HCT116 (cell line): ENCODE measurements around the gene SARNP. TPM values are rescaled to one million over a fixed set of nuclear protein-coding genes. Genes with fewer than 3 reads are reported as not detected.

Experiments used
- ATAC-seq: fragments of 200-7000 bp; cut with Tn5 transposase; 2 replicates; pipeline ENCODE4 v1.9.1; 2020; ENCODE audit warnings: mild to moderate bottlenecking, moderate library complexity
- BruUV-seq: library from RNA; stranded (reverse); fragments of 400-500 nt; replicated peaks from 2 replicates; lab custom pipeline; 2021; lab: Mats Ljungman, UMichigan
- CTCF ChIA-PET: fragments of 300-600 bp; sonication (Branson Sonifier 250); formaldehyde crosslinking; loops from one replicate; lab custom pipeline; 2021; ENCODE audit warnings: antibody characterized with exemption; lab: Charles Lee
- POLR2A ChIA-PET: fragments of 300-600, 350-600 bp; sonication (Branson Sonifier 250); formaldehyde crosslinking; loops from one replicate; lab custom pipeline; 2021; ENCODE audit warnings: antibody characterized with exemption; lab: Charles Lee
- RAD21 ChIA-PET, 2 experiments: fragments of 300-600 bp; sonication (Branson Sonifier 250); formaldehyde crosslinking; loops; one replicate each; lab custom pipeline; 2023; ENCODE audit warnings: low total read pairs in 2 of 2; ENCODE audit not compliant: uncharacterized antibody in 2 of 2, unreplicated experiment in 2 of 2, low non-redundant PET in 1 of 2; lab: Charles Lee
- DNase-seq: peaks from one replicate; pipeline ENCODE4 v3.0.0-alpha.2; 2010; ENCODE audit warnings: low read depth, low spot score
- H2AFZ ChIP-seq: fragments of 200-600 bp; shearing (Covaris generic), sonication (generic); 2 replicates; pipeline ENCODE4 v1.6.1; 2017; ENCODE audit warnings: low read depth, mixed run types, mixed read lengths, antibody characterized with exemption, low read length; ENCODE audit not compliant: poor library complexity, severe bottlenecking
- H3K27ac ChIP-seq: 2 replicates; pipeline ENCODE4 v1.5.1; 2012; ENCODE audit warnings: low read depth, low read length
- H3K27me3 ChIP-seq: fragments of 200-600 bp; sonication (generic); 2 replicates; pipeline ENCODE4 v1.6.1; 2016; ENCODE audit warnings: mixed run types, low read length, mixed read lengths; ENCODE audit not compliant: insufficient read depth
- H3K36me3 ChIP-seq, 2 experiments: fragments of 200-500 bp in 1 of 2; fragments of 200-600 bp in 1 of 2; sonication (Bioruptor generic) in 1 of 2; sonication (generic) in 1 of 2; 2 replicates each; pipeline versions ENCODE4 v1.5.1 to v1.6.1; 2014 to 2016; ENCODE audit warnings: low read length in 2 of 2, inconsistent platforms in 1 of 2, mixed read lengths in 1 of 2, mixed run types in 1 of 2; ENCODE audit not compliant: insufficient read depth in 2 of 2, control insufficient read depth in 1 of 2
- H3K4me1 ChIP-seq, 2 experiments: fragments of 200-600 bp in 1 of 2; sonication (generic) in 1 of 2; 2 replicates each; pipeline versions ENCODE4 v1.5.1 to v1.6.1; 2012 to 2017; ENCODE audit warnings: low read length in 2 of 2, inconsistent platforms in 1 of 2, mild to moderate bottlenecking in 1 of 2, mixed read lengths in 1 of 2, mixed run types in 1 of 2, moderate library complexity in 1 of 2; ENCODE audit not compliant: insufficient read depth in 2 of 2, control insufficient read depth in 1 of 2
- H3K4me2 ChIP-seq: fragments of 200-600 bp; sonication (generic); 2 replicates; pipeline ENCODE4 v1.6.1; 2017; ENCODE audit warnings: mixed run types, low read length, mixed read lengths
- H3K4me3 ChIP-seq, 2 experiments: fragments of 200-600 bp in 1 of 2; sonication (generic) in 1 of 2; replicated peaks in 1 of 2; 2 replicates each; pipeline ENCODE4 v1.5.1; 2011 to 2016; ENCODE audit warnings: low read length in 2 of 2, control low read depth in 1 of 2, low read depth in 1 of 2, mild to moderate bottlenecking in 1 of 2, mixed read lengths in 1 of 2, mixed run types in 1 of 2
- H3K79me2 ChIP-seq: fragments of 200-600 bp; sonication (generic); 2 replicates; pipeline ENCODE4 v1.6.1; 2017; ENCODE audit warnings: mild to moderate bottlenecking, mixed run types, low read length, moderate library complexity, mixed read lengths; ENCODE audit not compliant: insufficient read depth
- H3K9ac ChIP-seq: fragments of 200-600 bp; sonication (generic); 2 replicates; pipeline ENCODE4 v1.6.1; 2016; ENCODE audit warnings: low read length, mixed read lengths
- H3K9me2 ChIP-seq: fragments of 200-600 bp; sonication (generic), shearing (Covaris generic); 2 replicates; pipeline ENCODE4 v1.6.1; 2017; ENCODE audit warnings: mixed run types, mild to moderate bottlenecking, moderate library complexity; ENCODE audit not compliant: insufficient read depth
- H3K9me3 ChIP-seq, 2 experiments: fragments of 200-500 bp in 1 of 2; fragments of 200-600 bp in 1 of 2; sonication (Bioruptor generic) in 1 of 2; sonication (generic) in 1 of 2; 2 replicates each; pipeline ENCODE4 v1.6.1; 2014 to 2017; ENCODE audit warnings: low read length in 2 of 2, mixed read lengths in 2 of 2, inconsistent platforms in 1 of 2, low read depth in 1 of 2, mild to moderate bottlenecking in 1 of 2, mixed run types in 1 of 2, moderate library complexity in 1 of 2; ENCODE audit not compliant: control insufficient read depth in 1 of 2, insufficient read depth in 1 of 2
- H4K20me1 ChIP-seq: fragments of 200-600 bp; sonication (generic), shearing (Covaris generic); 2 replicates; pipeline ENCODE4 v1.6.1; 2017; ENCODE audit warnings: mixed run types, mild to moderate bottlenecking, moderate library complexity; ENCODE audit not compliant: insufficient read depth
- CBX3 ChIP-seq: IDR thresholded peaks from 2 replicates; pipeline ENCODE4 v1.6.1; 2012; ENCODE audit warnings: low read depth
- CEBPB ChIP-seq: IDR thresholded peaks from 2 replicates; pipeline ENCODE4 v1.6.1; 2012; ENCODE audit warnings: low read depth
- EGR1 ChIP-seq: IDR thresholded peaks from 2 replicates; pipeline ENCODE4 v1.6.1; 2012; ENCODE audit warnings: low read depth
- EZH2 ChIP-seq: fragments of 200-600 bp; sonication (generic); IDR thresholded peaks from 2 replicates; pipeline ENCODE4 v1.6.1; 2017; ENCODE audit warnings: antibody characterized with exemption, mixed run types
- EZH2phosphoT487 ChIP-seq: fragments of 200-600 bp; IDR thresholded peaks from 2 replicates; pipeline ENCODE4 v1.6.1; 2018; ENCODE audit warnings: antibody characterized with exemption, borderline replicate concordance
- FOSL1 ChIP-seq: IDR thresholded peaks from 2 replicates; pipeline ENCODE4 v1.6.1; 2012; ENCODE audit warnings: low read depth
- JUND ChIP-seq: IDR thresholded peaks from 2 replicates; pipeline ENCODE4 v1.6.1; 2012
- POLR2A ChIP-seq: IDR thresholded peaks from 2 replicates; pipeline ENCODE4 v1.7.0; 2011; ENCODE audit warnings: borderline replicate concordance; ENCODE audit not compliant: insufficient read depth, insufficient read length; ENCODE audit errors: extremely low read depth
- POLR2AphosphoS5 ChIP-seq: IDR thresholded peaks from 2 replicates; pipeline ENCODE4 v1.6.1; 2011; ENCODE audit warnings: mild to moderate bottlenecking, low read depth, low read length, moderate library complexity
- RAD21 ChIP-seq: IDR thresholded peaks from 2 replicates; pipeline ENCODE4 v1.6.1; 2012; ENCODE audit warnings: low read depth, mild to moderate bottlenecking
- SIN3A ChIP-seq: IDR thresholded peaks from 2 replicates; pipeline ENCODE4 v1.6.1; 2012; ENCODE audit warnings: low read depth
- TCF7L2 ChIP-seq: IDR thresholded peaks from 2 replicates; pipeline ENCODE4 v1.7.0; 2011; ENCODE audit warnings: borderline replicate concordance, inconsistent platforms; ENCODE audit not compliant: insufficient read depth, insufficient read length; ENCODE audit errors: extremely low read depth
- YY1 ChIP-seq: IDR thresholded peaks from 2 replicates; pipeline ENCODE4 v1.6.1; 2011; ENCODE audit warnings: low read length, low read depth, moderate library complexity, mild to moderate bottlenecking; ENCODE audit not compliant: insufficient replicate concordance; ENCODE audit errors: extremely low read depth
- ZNF274 ChIP-seq: fragments of 200-500 bp; sonication (Bioruptor generic); IDR thresholded peaks from 2 replicates; pipeline ENCODE4 v1.6.1; 2014; ENCODE audit warnings: mild to moderate bottlenecking, low read depth, low read length, inconsistent platforms
- intact Hi-C: fragments of 100-400 bp; cut with micrococcal nuclease; formaldehyde crosslinking; loops from 2 replicates; pipeline ENCODE4 v1.10.0; 2022
- total RNA-seq: library from RNA; stranded (reverse); gene quantifications from one replicate; pipeline ENCODE4 v1.2.1, GENCODE V29; 2021; ENCODE audit not compliant: unreplicated experiment
- TF ChIP-seq, protein P1 (sequence below): IDR thresholded peaks from 2 replicates; pipeline ENCODE4 v1.6.1; 2011; ENCODE audit warnings: mild to moderate bottlenecking, low read length, moderate library complexity; ENCODE audit not compliant: insufficient replicate concordance; ENCODE audit errors: extremely low read depth
- TF ChIP-seq, protein P2 (sequence below): IDR thresholded peaks from 2 replicates; pipeline ENCODE4 v1.6.1; 2012
- TF ChIP-seq, protein P3 (sequence below): IDR thresholded peaks from 2 replicates; pipeline ENCODE4 v1.6.1; 2012; ENCODE audit warnings: low read depth
- TF ChIP-seq, protein P4 (sequence below): IDR thresholded peaks from 2 replicates; pipeline ENCODE4 v1.6.1; 2012

SARNP gene
- total RNA-seq, 1 experiment from 2014 or later, result 82.4 TPM

DNA sequence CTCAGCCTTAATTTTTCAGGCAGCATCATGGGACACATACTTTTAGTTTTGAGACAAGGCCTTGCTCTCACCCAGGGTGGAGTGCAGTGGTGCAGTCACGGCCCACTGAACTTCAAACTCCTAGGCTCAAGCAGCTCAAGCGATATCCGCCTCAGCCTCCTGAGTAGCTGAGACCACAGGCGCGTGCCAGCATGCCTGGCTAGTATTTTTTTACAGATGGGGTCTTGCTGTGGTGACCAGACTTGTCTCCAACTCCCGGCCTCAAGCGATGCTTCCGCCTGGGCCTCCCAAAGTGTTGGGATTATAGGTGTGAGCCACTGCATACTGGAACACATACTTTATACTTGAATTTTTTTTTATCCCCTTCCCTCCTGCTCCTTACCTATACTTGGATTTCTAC lies 94.6 kb downstream of the SARNP start:
- H3K27ac ChIP-seq, result no peak overlapping the region
- H3K9ac ChIP-seq, result no peak overlapping the region
- CTCF ChIA-PET, result interaction anchor here (1.1 to 2.0 kb wide), 3 partner anchors 14 to 17 kb away, joined by 3 to 12 read pairs (median 4); no protein-coding TSS in a partner anchor
- TF ChIP-seq CBX3, result no peak
- no peak for TF ChIP-seq RAD21
- TF ChIP-seq FOSL1, result no peak
- no peak for TF ChIP-seq CEBPB
- no peak for TF ChIP-seq TCF7L2
- TF ChIP-seq, protein P1, sequence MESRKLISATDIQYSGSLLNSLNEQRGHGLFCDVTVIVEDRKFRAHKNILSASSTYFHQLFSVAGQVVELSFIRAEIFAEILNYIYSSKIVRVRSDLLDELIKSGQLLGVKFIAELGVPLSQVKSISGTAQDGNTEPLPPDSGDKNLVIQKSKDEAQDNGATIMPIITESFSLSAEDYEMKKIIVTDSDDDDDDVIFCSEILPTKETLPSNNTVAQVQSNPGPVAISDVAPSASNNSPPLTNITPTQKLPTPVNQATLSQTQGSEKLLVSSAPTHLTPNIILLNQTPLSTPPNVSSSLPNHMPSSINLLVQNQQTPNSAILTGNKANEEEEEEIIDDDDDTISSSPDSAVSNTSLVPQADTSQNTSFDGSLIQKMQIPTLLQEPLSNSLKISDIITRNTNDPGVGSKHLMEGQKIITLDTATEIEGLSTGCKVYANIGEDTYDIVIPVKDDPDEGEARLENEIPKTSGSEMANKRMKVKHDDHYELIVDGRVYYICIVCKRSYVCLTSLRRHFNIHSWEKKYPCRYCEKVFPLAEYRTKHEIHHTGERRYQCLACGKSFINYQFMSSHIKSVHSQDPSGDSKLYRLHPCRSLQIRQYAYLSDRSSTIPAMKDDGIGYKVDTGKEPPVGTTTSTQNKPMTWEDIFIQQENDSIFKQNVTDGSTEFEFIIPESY, result no peak
- no peak for TF ChIP-seq POLR2AphosphoS5
- no peak for TF ChIP-seq SIN3A
- no peak for TF ChIP-seq EGR1
- TF ChIP-seq, protein P2, sequence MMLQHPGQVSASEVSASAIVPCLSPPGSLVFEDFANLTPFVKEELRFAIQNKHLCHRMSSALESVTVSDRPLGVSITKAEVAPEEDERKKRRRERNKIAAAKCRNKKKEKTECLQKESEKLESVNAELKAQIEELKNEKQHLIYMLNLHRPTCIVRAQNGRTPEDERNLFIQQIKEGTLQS, result no peak
- TF ChIP-seq, protein P3, sequence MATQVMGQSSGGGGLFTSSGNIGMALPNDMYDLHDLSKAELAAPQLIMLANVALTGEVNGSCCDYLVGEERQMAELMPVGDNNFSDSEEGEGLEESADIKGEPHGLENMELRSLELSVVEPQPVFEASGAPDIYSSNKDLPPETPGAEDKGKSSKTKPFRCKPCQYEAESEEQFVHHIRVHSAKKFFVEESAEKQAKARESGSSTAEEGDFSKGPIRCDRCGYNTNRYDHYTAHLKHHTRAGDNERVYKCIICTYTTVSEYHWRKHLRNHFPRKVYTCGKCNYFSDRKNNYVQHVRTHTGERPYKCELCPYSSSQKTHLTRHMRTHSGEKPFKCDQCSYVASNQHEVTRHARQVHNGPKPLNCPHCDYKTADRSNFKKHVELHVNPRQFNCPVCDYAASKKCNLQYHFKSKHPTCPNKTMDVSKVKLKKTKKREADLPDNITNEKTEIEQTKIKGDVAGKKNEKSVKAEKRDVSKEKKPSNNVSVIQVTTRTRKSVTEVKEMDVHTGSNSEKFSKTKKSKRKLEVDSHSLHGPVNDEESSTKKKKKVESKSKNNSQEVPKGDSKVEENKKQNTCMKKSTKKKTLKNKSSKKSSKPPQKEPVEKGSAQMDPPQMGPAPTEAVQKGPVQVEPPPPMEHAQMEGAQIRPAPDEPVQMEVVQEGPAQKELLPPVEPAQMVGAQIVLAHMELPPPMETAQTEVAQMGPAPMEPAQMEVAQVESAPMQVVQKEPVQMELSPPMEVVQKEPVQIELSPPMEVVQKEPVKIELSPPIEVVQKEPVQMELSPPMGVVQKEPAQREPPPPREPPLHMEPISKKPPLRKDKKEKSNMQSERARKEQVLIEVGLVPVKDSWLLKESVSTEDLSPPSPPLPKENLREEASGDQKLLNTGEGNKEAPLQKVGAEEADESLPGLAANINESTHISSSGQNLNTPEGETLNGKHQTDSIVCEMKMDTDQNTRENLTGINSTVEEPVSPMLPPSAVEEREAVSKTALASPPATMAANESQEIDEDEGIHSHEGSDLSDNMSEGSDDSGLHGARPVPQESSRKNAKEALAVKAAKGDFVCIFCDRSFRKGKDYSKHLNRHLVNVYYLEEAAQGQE, result no peak
- TF ChIP-seq ZNF274, result no peak
- TF ChIP-seq JUND, result no peak
- TF ChIP-seq EZH2phosphoT487, result no peak
- no peak for TF ChIP-seq POLR2A
- no peak for TF ChIP-seq EZH2
- no peak for TF ChIP-seq YY1
- TF ChIP-seq, protein P4, sequence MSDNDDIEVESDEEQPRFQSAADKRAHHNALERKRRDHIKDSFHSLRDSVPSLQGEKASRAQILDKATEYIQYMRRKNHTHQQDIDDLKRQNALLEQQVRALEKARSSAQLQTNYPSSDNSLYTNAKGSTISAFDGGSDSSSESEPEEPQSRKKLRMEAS, result no peak
- POLR2A ChIA-PET, result no interaction called here
- DNase-seq, result no peak
- H3K79me2 ChIP-seq, result peaks cover 18% of the 10 kb centered on the region
- RAD21 ChIA-PET, result interaction anchor here in 1 of 2 experiments (0.6 kb wide), 1 partner anchor 13 kb away, joined by 3 read pairs; no protein-coding TSS in a partner anchor
- no TSS peak for BruUV-seq
- H2AFZ ChIP-seq, result no peak overlapping the region
- H4K20me1 ChIP-seq, result no peaks in the 10 kb centered on the region
- H3K4me2 ChIP-seq, result no peak overlapping the region
- H3K4me1 ChIP-seq, result peaks cover 26 to 65% of the 10 kb centered on the region in 2 experiments
- ATAC-seq, result no peak
- no peak overlapping the region for H3K4me3 ChIP-seq
- peaks cover 9 to 41% of the 10 kb centered on the region in 2 experiments; a peak in 3 of 4 replicates for H3K36me3 ChIP-seq
- intact Hi-C loops, result no loop called here
- no peaks in the 10 kb centered on the region for H3K9me3 ChIP-seq
- H3K27me3 ChIP-seq, result no peaks in the 10 kb centered on the region
- no peaks in the 10 kb centered on the region for H3K9me2 ChIP-seq
